Uterus (tissue), 2 donors: ENCODE results near the gene KCNIP2.

Experiments
- CTCF ChIP-seq, 4 experiments: fragments of 200-600 bp in 2 of 4; fragments of 450-650 bp in 2 of 4; sonication (generic) in 2 of 4; IDR thresholded peaks; one replicate each; pipeline ENCODE4 v1.5.1; 2016 to 2019; ENCODE audit warnings: antibody characterized with exemption in 4 of 4, mild to moderate bottlenecking in 2 of 4, moderate library complexity in 1 of 4
- POLR2A ChIP-seq, 2 donors: fragments of 450-650 bp; IDR thresholded peaks; one replicate each; pipeline ENCODE4 v1.6.1; 2016; ENCODE audit warnings: antibody characterized with exemption in 2 of 2, mild to moderate bottlenecking in 1 of 2, moderate library complexity in 1 of 2

- no peak for TF ChIP-seq POLR2A (IDR thresholded peaks at IDR 0.05)
- no peak for TF ChIP-seq CTCF (IDR thresholded peaks at IDR 0.05)
These were observed 36.4 kb downstream of the KCNIP2 start for GRCh38 chr10:101807158-101807557.
